Astrocyte of the spinal cord (primary cell): Measurements from ENCODE around the gene BCO1.

Source experiments
- DNase-seq: peaks from one replicate; pipeline ENCODE4 v3.0.0; 2011; ENCODE audit warnings: low read depth, low spot score
- H3K4me3 ChIP-seq: 2 replicates; pipeline ENCODE4 v1.5.1; 2011; ENCODE audit warnings: low read depth, mild to moderate bottlenecking, low read length, moderate library complexity
- CTCF ChIP-seq: IDR thresholded peaks from 2 replicates; pipeline ENCODE4 v1.5.1; 2012; ENCODE audit warnings: low read depth, mild to moderate bottlenecking, low read length, inconsistent platforms
- in situ Hi-C: cut with HindIII; loops from 2 replicates; pipeline ENCODE4 v1.10.0; 2017; ENCODE audit warnings: low sequenced_read_pairs

Gene BCO1

GRCh38 chr16:81266680-81267095, 28.2 kb downstream of the BCO1 start:
- DNase-seq = no peak

GRCh38 chr16:81268509-81268908, 30.0 kb downstream of the BCO1 start:
- no peak overlapping the region for H3K4me3 ChIP-seq
- DNase-seq = no peak
- in situ Hi-C loops = no loop called here
- TF ChIP-seq CTCF = no peak

More at GRCh38 chr16:81266680-81267095, 28.2 kb downstream of the BCO1 start:
- in situ Hi-C loops = no loop called here
- TF ChIP-seq CTCF = no peak
- no peak overlapping the region for H3K4me3 ChIP-seq

- in situ Hi-C loops = no loop called here
These were observed 34.9 kb downstream of the BCO1 start for GRCh38 chr16:81273223-81273950.

GRCh38 chr16:81275064-81275532, 36.6 kb downstream of the BCO1 start:
- DNase-seq = no peak
- no peak overlapping the region for H3K4me3 ChIP-seq
- TF ChIP-seq CTCF = no peak
- in situ Hi-C loops = no loop called here

More at GRCh38 chr16:81273223-81273950, 34.9 kb downstream of the BCO1 start:
- no peak for TF ChIP-seq CTCF
- H3K4me3 ChIP-seq = no peak overlapping the region
- no peak for DNase-seq

GRCh38 chr16:81275795-81276194, 37.3 kb downstream of the BCO1 start:
- no peak overlapping the region for H3K4me3 ChIP-seq
- no peak for TF ChIP-seq CTCF
- DNase-seq = no peak
- in situ Hi-C loops = no loop called here

GRCh38 chr16:81276323-81276722, 37.8 kb downstream of the BCO1 start:
- no peak for DNase-seq
- in situ Hi-C loops = no loop called here
- no peak for TF ChIP-seq CTCF
- H3K4me3 ChIP-seq = no peak overlapping the region
